ENCODE results near the gene BIVM. TPM values are rescaled to one million over a fixed set of nuclear protein-coding genes. Genes with fewer than 3 reads are reported as not detected.

The BIVM gene
- total RNA-seq (2012; rRNA removed) (7.2 and 12.2 TPM in 2 replicates), polyA plus RNA-seq (2012; rRNA removed) (9.0 and 12.2 TPM in 2 replicates), Bru-seq, nascent RNA (percentile 87 among the genes with signal in this experiment), BruChase-seq, experiment 1, labeled RNA remaining after a 6-hour chase (percentile 97 among the genes with signal in this experiment), BruChase-seq, experiment 2, labeled RNA remaining after a 2-hour chase (percentile 98 among the genes with signal in this experiment)
- polyA plus RNA-seq (2012; cell fraction: cytosol; rRNA removed), result 2.5 and 2.7 TPM in 2 replicates
- 3.9 and 24.5 TPM in 2 replicates for polyA plus RNA-seq (2012; cell fraction: nucleus; rRNA removed; ENCODE audit: low replicate concordance)
- long read RNA-seq, transcript BIVM-201 (11 exons, 3,859 nt), result major isoform, 8 of 34 reads
- long read RNA-seq, partial matches to known transcripts, result 1 of 34 reads
- long read RNA-seq, other reads (novel, unspliced or antisense), result 25 of 34 reads

DNA sequence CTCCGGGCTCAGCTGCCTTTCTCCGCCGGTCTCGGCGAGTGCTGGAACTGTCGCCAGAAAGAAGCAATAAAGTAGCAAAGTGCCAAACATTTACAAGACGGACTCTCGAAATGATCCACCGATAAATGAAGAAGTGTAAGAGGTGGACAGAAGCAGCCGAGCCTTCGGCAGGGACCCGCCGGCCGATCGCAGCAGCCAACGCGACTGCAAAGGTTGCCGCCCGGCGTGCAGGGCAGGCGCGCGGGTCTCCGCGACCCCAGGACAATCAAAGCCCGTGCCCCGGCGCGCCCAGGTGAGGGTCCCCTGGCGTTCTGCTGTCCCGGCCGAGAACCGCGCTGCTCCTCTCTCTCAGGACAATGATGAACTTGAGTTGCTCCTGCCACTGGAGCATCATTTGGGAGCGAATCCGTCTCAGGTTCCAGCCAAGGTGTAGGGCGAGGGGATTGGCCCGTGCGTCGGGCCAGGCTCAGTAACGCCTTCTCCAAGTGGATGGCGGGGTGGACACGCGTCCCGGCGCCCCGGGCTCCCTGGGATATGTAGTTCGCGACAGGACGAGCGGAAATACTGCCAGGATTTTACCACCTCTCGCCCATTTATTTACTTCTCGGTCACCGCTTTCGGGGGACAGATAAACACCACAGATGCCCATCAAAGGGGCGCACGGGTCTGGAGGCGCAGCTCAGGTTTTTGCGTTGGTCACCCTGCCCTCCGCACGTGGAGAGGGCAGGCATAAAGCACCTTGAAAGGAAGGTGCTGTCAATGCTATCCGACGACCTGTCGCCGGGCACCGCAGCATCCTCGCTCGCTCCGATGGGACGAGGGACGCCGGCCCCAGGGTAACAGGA is at the start of gene BIVM, which contains the start of gene POGLUT2:
BIVM (plus strand) TSS at position 539 of the 845 bp plus-strand sequence. CDS start 8,149 bp downstream, outside the sequence.
POGLUT2 (minus strand) TSS at position 396 of the 845 bp plus-strand sequence; CDS start at position 90, 306 bp downstream.
- DNase-seq, result peak; percentile 91
- Histone ChIP-seq H3K4me3 (ENCODE audit: insufficient read depth, low read depth, low read length) (peak within 1 kb of the TSS; percentile 84), H2AK9ac (replicated peaks; ENCODE audit: low read depth, low read length, poor library complexity) (peak within 1 kb of the TSS; percentile 98), H3K4ac (ENCODE audit: low read depth, low read length) (peak within 1 kb of the TSS; percentile 91), H2BK5ac (ENCODE audit: low read depth, low read length, poor library complexity, severe bottlenecking) (peak within 1 kb of the TSS; percentile 77), H3K23ac (ENCODE audit: low read depth, low read length) (peak within 1 kb of the TSS; percentile 94), H4K8ac (ENCODE audit: low read depth in 2 of 2, low read length in 2 of 2) (peak within 1 kb of the TSS; percentile 51 to 92), H3K36me3 (ENCODE audit: control insufficient read depth, insufficient read depth, low read length) (0 out of 2 replicates have a peak, but pooled peaks cover 1% of the 10 kb centered on the region), H4K91ac (ENCODE audit: insufficient read depth, low read depth, low read length) (peak within 1 kb of the TSS; percentile 83), H3K27ac (ENCODE audit: insufficient read depth, low read length) (peak within 1 kb of the TSS; percentile 68), H3K4me2 (ENCODE audit: low read depth, low read length) (peak within 1 kb of the TSS; percentile 93), H4K5ac (ENCODE audit: low read depth, low read length) (peak within 1 kb of the TSS; percentile 86), H3K27me3 (ENCODE audit: control insufficient read depth, insufficient read depth, low read length) (no peaks in the 10 kb centered on the region), H4K20me1 (ENCODE audit: insufficient read depth, low read length) (no peaks in the 10 kb centered on the region), H3K56ac (ENCODE audit: extremely low read depth, insufficient read depth, low read length) (peak within 1 kb of the TSS; percentile 73), H3K9ac (ENCODE audit: low read depth, low read length) (peak within 1 kb of the TSS; percentile 77), H2BK15ac (ENCODE audit: low read depth, low read length) (peak within 1 kb of the TSS; percentile 60; the same call in 1 of the 3 replicates), H2AK5ac (ENCODE audit: low read depth, low read length) (0 out of 2 replicates have a peak within 1 kb of the TSS, but pooled peaks have one; percentile 39), H3K9me3 (ENCODE audit: control insufficient read depth, insufficient read depth, low read length) (no peaks in the 10 kb centered on the region), H3K18ac (ENCODE audit: low read depth, low read length) (peak within 1 kb of the TSS; percentile 26; the same call in 1 of the 2 replicates), H2BK20ac (ENCODE audit: low read depth, low read length) (no peak within 1 kb of the TSS), H2AFZ (replicated peaks; ENCODE audit: low read length, poor library complexity) (peak within 1 kb of the TSS; percentile 100), H3K79me1 (ENCODE audit: low read depth in 1 of 2, low read length in 2 of 2) (peaks cover 27 to 38% of the 10 kb centered on the region in 2 experiments), H2BK120ac (ENCODE audit: low read depth, low read length) (peak within 1 kb of the TSS; percentile 52), H3K4me1 (ENCODE audit: control insufficient read depth, insufficient read depth, low read length) (0 out of 2 replicates have a peak, but pooled peaks cover 3% of the 10 kb centered on the region), H3K14ac (replicated peaks; ENCODE audit: low read depth, low read length) (peak within 1 kb of the TSS; percentile 88), H3K9me1 (ENCODE audit: insufficient read depth, low read length) (0 out of 2 replicates have a peak, but pooled peaks cover 6% of the 10 kb centered on the region)
- intact Hi-C loops (cut with micrococcal nuclease), result no loop called here
- TF ChIP-seq FOS (IDR thresholded peaks at IDR 0.05; ENCODE audit: low read depth, low read length) (peak; percentile 27; the same call in 1 of the 2 replicates), NFE2L2 (IDR thresholded peaks at IDR 0.05; ENCODE audit: low read depth, low read length) (no peak), SMC3 (IDR thresholded peaks at IDR 0.05; ENCODE audit: low read depth, low read length) (no peak), MXI1 (IDR thresholded peaks at IDR 0.05; ENCODE audit: borderline replicate concordance, low read depth, low read length) (0 out of 2 replicates have a peak, but pooled peaks have one; percentile 38), USF2 (IDR thresholded peaks at IDR 0.05; ENCODE audit: low read depth, low read length) (peak; percentile 83)
- ChIA-PET CTCF (interaction anchor here (1.2 to 1.4 kb wide), 2 partner anchors 14 to 47 kb away, joined by 6 read pairs; partner anchors contain the start of gene ERCC5), POLR2A (ENCODE audit: unreplicated experiment) (no interaction called here)
- ATAC-seq (ENCODE audit: low read depth), result peak; percentile 90
- dilution Hi-C loops (cut with HindIII; ENCODE audit: low sequenced_read_pairs, unreplicated experiment), result no loop called here
- BruUV-seq (replicated peaks), result no TSS peak
- in situ Hi-C loops (cut with MboI; ENCODE audit: low sequenced_read_pairs), result no loop called here
- WGBS, 2 experiments (ENCODE audit: extremely low coverage in 2 of 2, insufficient read length in 1 of 2), result 0% methylated on average over 28 of the region's 72 CpGs; no CpG with 5 or more reads in 1 of the 2 experiments
